Loucy (cell line): ENCODE measurements around the gene USP17L12.
"Not testable (repeated sequence)": the region's sequence is repeated elsewhere in the genome, so short reads cannot be mapped to it uniquely, and the experiment has no call there.

ENCODE experiments used
- EZH2phosphoT487 ChIP-seq: fragments of 200-600 bp; IDR thresholded peaks from 2 replicates; pipeline ENCODE4 v1.6.1; 2018; ENCODE audit warnings: antibody characterized with exemption, mild to moderate bottlenecking, moderate library complexity, borderline replicate concordance
- TF ChIP-seq, protein P1 (sequence below): fragments of 200-600 bp; sonication (generic); conservative IDR thresholded peaks from 2 replicates; pipeline ENCODE4 v1.5.1; 2014; ENCODE audit warnings: mild to moderate bottlenecking, antibody characterized with exemption, low read length

DNA sequence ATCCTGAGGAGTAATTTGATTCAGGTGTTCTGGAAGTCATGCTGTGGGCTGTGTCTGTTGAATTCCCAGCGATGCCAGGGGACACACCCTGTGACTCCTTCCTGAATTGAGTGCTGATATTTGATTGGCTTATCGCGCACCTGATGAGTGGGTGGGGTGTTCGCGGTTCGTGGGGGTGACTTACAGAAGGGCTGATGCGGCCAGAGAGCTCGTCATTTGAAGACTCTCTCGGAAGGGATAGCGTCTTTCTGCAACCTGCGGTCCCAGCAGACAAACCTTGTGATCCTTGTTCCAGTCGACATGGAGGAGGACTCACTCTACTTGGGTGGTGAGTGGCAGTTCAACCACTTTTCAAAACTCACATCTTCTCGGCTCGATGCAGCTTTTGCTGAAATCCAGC is 4.6 kb downstream of the USP17L12 start, which contains the start of gene USP17L13:
- TF ChIP-seq, protein P1, sequence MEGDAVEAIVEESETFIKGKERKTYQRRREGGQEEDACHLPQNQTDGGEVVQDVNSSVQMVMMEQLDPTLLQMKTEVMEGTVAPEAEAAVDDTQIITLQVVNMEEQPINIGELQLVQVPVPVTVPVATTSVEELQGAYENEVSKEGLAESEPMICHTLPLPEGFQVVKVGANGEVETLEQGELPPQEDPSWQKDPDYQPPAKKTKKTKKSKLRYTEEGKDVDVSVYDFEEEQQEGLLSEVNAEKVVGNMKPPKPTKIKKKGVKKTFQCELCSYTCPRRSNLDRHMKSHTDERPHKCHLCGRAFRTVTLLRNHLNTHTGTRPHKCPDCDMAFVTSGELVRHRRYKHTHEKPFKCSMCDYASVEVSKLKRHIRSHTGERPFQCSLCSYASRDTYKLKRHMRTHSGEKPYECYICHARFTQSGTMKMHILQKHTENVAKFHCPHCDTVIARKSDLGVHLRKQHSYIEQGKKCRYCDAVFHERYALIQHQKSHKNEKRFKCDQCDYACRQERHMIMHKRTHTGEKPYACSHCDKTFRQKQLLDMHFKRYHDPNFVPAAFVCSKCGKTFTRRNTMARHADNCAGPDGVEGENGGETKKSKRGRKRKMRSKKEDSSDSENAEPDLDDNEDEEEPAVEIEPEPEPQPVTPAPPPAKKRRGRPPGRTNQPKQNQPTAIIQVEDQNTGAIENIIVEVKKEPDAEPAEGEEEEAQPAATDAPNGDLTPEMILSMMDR: not testable (repeated sequence)
- TF ChIP-seq EZH2phosphoT487: not testable (repeated sequence)
